PC-9 (cell line): ENCODE results near the gene C2CD2. TPM values are rescaled to one million over a fixed set of nuclear protein-coding genes. Genes with fewer than 3 reads are reported as not detected.
"Not testable (repeated sequence)": the region's sequence is repeated elsewhere in the genome, so short reads cannot be mapped to it uniquely, and the experiment has no call there.

Experiments used
- BruUV-seq: library from RNA; stranded (reverse); fragments of 400-500 nt; replicated peaks from 2 replicates; lab custom pipeline; 2021; lab: Mats Ljungman, UMichigan
- CTCF ChIA-PET: fragments of 300-600 bp; sonication (Branson Sonifier 250); formaldehyde crosslinking; loops from one replicate; lab custom pipeline; 2022; ENCODE audit warnings: antibody characterized with exemption; lab: Charles Lee
- POLR2A ChIA-PET: fragments of 300-600 bp; sonication (Branson Sonifier 250); formaldehyde crosslinking; loops from one replicate; lab custom pipeline; 2022; ENCODE audit warnings: antibody characterized with exemption; ENCODE audit not compliant: unreplicated experiment; lab: Charles Lee
- DNase-seq, 2 experiments: peaks; one replicate each; pipeline versions ENCODE4 v3.0.0 to v3.0.0-alpha.2; 2015 to 2022; ENCODE audit warnings: mixed read lengths in 1 of 2
- H2AFZ ChIP-seq: fragments of 200-600 bp; sonication (generic); 2 replicates; pipeline ENCODE4 v1.8.1; 2017; ENCODE audit warnings: antibody characterized with exemption
- H3F3A ChIP-seq: fragments of 200-600 bp; sonication (generic); 2 replicates; pipeline ENCODE4 v1.8.1; 2017; ENCODE audit warnings: antibody characterized with exemption, mild to moderate bottlenecking, low read depth; ENCODE audit not compliant: insufficient read depth
- H3K27ac ChIP-seq: fragments of 200-600 bp; sonication (generic); 2 replicates; pipeline ENCODE4 v1.6.1; 2016; ENCODE audit warnings: mixed run types
- H3K27me3 ChIP-seq: fragments of 200-600 bp; sonication (generic); 2 replicates; pipeline ENCODE4 v1.6.1; 2016; ENCODE audit warnings: low read depth, mixed run types; ENCODE audit not compliant: insufficient read depth
- H3K36me3 ChIP-seq: fragments of 200-600 bp; sonication (generic); 2 replicates; pipeline ENCODE4 v1.6.1; 2016; ENCODE audit warnings: low read depth, mixed run types
- H3K4me1 ChIP-seq: fragments of 200-600 bp; sonication (generic); replicated peaks from 2 replicates; pipeline ENCODE4 v1.6.1; 2016; ENCODE audit warnings: mixed run types; ENCODE audit not compliant: insufficient read depth
- H3K4me2 ChIP-seq: fragments of 200-600 bp; sonication (generic); 2 replicates; pipeline ENCODE4 v1.6.1; 2017; ENCODE audit warnings: mixed run types
- H3K4me3 ChIP-seq: fragments of 200-600 bp; sonication (generic); 2 replicates; pipeline ENCODE4 v1.6.1; 2016; ENCODE audit warnings: mixed run types
- H3K79me2 ChIP-seq: fragments of 200-600 bp; sonication (generic); 2 replicates; pipeline ENCODE4 v1.6.1; 2017; ENCODE audit warnings: low read depth, mixed run types
- H3K9me2 ChIP-seq: fragments of 200-600 bp; sonication (generic); 2 replicates; pipeline ENCODE4 v1.8.1; 2017; ENCODE audit warnings: mild to moderate bottlenecking; ENCODE audit not compliant: insufficient read depth
- H3K9me3 ChIP-seq: fragments of 200-600 bp; sonication (generic); 2 replicates; pipeline ENCODE4 v1.8.1; 2016; ENCODE audit warnings: low read depth; ENCODE audit not compliant: insufficient read depth
- H4K20me1 ChIP-seq: fragments of 200-600 bp; sonication (generic); 2 replicates; pipeline ENCODE4 v1.8.1; 2017; ENCODE audit not compliant: insufficient read depth
- CTCF ChIP-seq: fragments of 200-600 bp; sonication (generic); conservative IDR thresholded peaks from 2 replicates; pipeline ENCODE4 v1.6.1; 2017; ENCODE audit warnings: mixed run types, antibody characterized with exemption, mild to moderate bottlenecking, moderate library complexity
- EZH2 ChIP-seq: fragments of 200-600 bp; sonication (generic); IDR thresholded peaks from 2 replicates; pipeline ENCODE4 v1.8.0; 2017; ENCODE audit warnings: antibody characterized with exemption, low read depth
- intact Hi-C: fragments of 100-400 bp; cut with micrococcal nuclease; formaldehyde crosslinking; loops from one replicate; pipeline ENCODE4 v1.10.0; 2022; ENCODE audit not compliant: unreplicated experiment
- total RNA-seq: library from RNA; stranded (reverse); gene quantifications from 2 replicates; pipeline ENCODE4 v1.2.3, GENCODE V29; 2021

Gene C2CD2
- total RNA-seq, 1 experiment from 2014 or later: 26.8 TPM

GRCh38 chr21:41960386-41960785 lies 6.6 kb upstream of the C2CD2 start:
- Histone ChIP-seq H2AFZ (no peak overlapping the region), H3K9me2 (no peaks in the 10 kb centered on the region), H3K27me3 (no peaks in the 10 kb centered on the region), H3F3A (peaks cover 33% of the 10 kb centered on the region), H3K36me3 (no peaks in the 10 kb centered on the region), H3K79me2 (no peaks in the 10 kb centered on the region), H3K4me2 (no peak overlapping the region), H3K4me1 (peaks cover 45% of the 10 kb centered on the region), H3K4me3 (no peak overlapping the region), H3K9me3 (no peaks in the 10 kb centered on the region), H3K27ac (no peak overlapping the region), H4K20me1 (no peaks in the 10 kb centered on the region)
- DNase-seq: no peak
- TF ChIP-seq CTCF (no peak), EZH2 (no peak)
- ChIA-PET CTCF (no interaction called here), POLR2A (no interaction called here)
- intact Hi-C loops: no loop called here
- no TSS peak for BruUV-seq

GRCh38 chr21:41959697-41960096 lies 5.9 kb upstream of the C2CD2 start:
- H3K79me2 ChIP-seq, H3K27me3 ChIP-seq, H3K36me3 ChIP-seq, H4K20me1 ChIP-seq, POLR2A ChIA-PET, H3K4me3 ChIP-seq, BruUV-seq, H2AFZ ChIP-seq, H3K9me2 ChIP-seq, CTCF ChIA-PET, DNase-seq, H3K4me2 ChIP-seq, H3K9me3 ChIP-seq: not testable (repeated sequence)
- intact Hi-C loops: loop anchor here (2.0 to 5.0 kb wide), 5 partner anchors 43 to 347 kb away; no protein-coding TSS in a partner anchor
- Histone ChIP-seq H3F3A (peaks cover 38% of the 10 kb centered on the region), H3K4me1 (peaks cover 52% of the 10 kb centered on the region), H3K27ac (0 out of 2 replicates have a peak overlapping the region, but pooled peaks have one; percentile 86)

DNA sequence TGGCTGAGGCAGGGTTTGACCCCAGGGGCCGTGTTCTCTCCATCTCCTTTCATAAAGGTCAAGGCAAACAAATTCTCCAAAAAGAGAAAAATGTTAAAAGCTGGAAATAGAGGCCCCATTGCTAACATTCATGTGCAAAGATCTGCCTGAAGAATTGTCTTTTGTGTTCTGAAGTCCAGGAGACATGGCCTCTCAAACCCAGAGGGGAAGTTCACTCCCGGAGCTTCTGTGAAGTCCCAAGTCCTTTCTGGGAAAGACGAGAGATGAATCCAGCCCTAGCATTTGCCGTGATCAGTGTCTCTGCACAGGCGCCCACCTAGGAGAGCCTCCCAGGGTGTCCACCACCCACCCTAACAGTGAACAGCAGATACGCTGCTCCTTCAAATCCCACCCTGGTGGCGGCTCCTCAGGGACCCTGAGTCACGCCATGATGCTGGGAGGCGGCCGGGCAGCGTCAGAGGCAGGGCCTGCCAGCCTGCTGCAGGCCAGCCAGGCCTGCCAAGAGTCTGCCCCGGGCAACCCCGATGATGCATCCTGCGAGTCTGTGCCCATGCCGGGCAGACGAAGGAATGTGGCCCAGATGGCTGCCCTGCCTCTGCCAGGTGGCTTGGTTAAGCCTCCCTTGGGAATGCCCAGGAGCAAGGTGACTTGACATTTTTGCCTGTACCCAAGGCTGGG lies 5.2 kb upstream of the C2CD2 start:
- peak overlapping the region; percentile 86 for H3K27ac ChIP-seq
- H3K4me3 ChIP-seq: no peak overlapping the region
- intact Hi-C loops: loop anchor here (2.0 to 5.0 kb wide), 5 partner anchors 44 to 347 kb away; no protein-coding TSS in a partner anchor
- TF ChIP-seq CTCF (no peak), EZH2 (no peak)
- H3F3A ChIP-seq: peaks cover 38% of the 10 kb centered on the region
- ChIA-PET CTCF (no interaction called here), POLR2A (no interaction called here)
- no peak overlapping the region for H2AFZ ChIP-seq
- H3K79me2 ChIP-seq: no peaks in the 10 kb centered on the region
- H3K27me3 ChIP-seq: no peaks in the 10 kb centered on the region
- no peaks in the 10 kb centered on the region for H3K9me3 ChIP-seq
- no peaks in the 10 kb centered on the region for H4K20me1 ChIP-seq
- peak overlapping the region; percentile 66 for H3K4me2 ChIP-seq
- BruUV-seq: no TSS peak
- no peaks in the 10 kb centered on the region for H3K9me2 ChIP-seq
- no peaks in the 10 kb centered on the region for H3K36me3 ChIP-seq
- peak; percentile 78 to 88 for DNase-seq
- H3K4me1 ChIP-seq: peaks cover 54% of the 10 kb centered on the region
